Thyroid gland (tissue), 4 donors: ENCODE data around the gene FYN. TPM values are rescaled to one million over a fixed set of nuclear protein-coding genes. Genes with fewer than 3 reads are reported as not detected.
A peak's percentile ranks its signal among the peaks of the same experiment; 100 is the strongest.

Experiments used
- DNase-seq, 2 donors: peaks; one replicate each; pipeline ENCODE4 v3.0.0-alpha.2; 2019
- H3K27ac ChIP-seq, 3 donors: fragments of 200-600 bp; sonication (generic); 1 replicate in 2 of 3; 2 replicates in 1 of 3; pipeline ENCODE4 v1.5.1; 2016 to 2019; ENCODE audit warnings: mild to moderate bottlenecking in 1 of 3, moderate library complexity in 1 of 3
- H3K27me3 ChIP-seq: fragments of 200-600 bp; sonication (generic); one replicate; pipeline ENCODE4 v1.5.1; 2019
- H3K36me3 ChIP-seq, 2 donors: fragments of 200-600 bp; sonication (generic); one replicate each; pipeline ENCODE4 v1.5.1; 2016 to 2019
- H3K4me1 ChIP-seq, 2 donors: fragments of 200-600 bp; sonication (generic); one replicate each; pipeline ENCODE4 v1.5.1; 2017 to 2019
- H3K4me3 ChIP-seq, 3 donors: fragments of 200-600 bp; sonication (generic); replicated peaks in 1 of 3; 1 replicate in 2 of 3; 2 replicates in 1 of 3; pipeline ENCODE4 v1.5.1; 2016; ENCODE audit warnings: mild to moderate bottlenecking in 1 of 3
- H3K9me3 ChIP-seq: fragments of 200-600 bp; sonication (generic); one replicate; pipeline ENCODE4 v1.5.1; 2017
- CTCF ChIP-seq, 6 experiments: fragments of 200-600 bp in 3 of 6; fragments of 450-650 bp in 3 of 6; sonication (generic) in 3 of 6; IDR thresholded peaks; one replicate each; pipeline ENCODE4 v1.5.1; 2016 to 2019; ENCODE audit warnings: antibody characterized with exemption in 6 of 6, mild to moderate bottlenecking in 2 of 6, inconsistent platforms in 1 of 6, moderate library complexity in 1 of 6
- POLR2A ChIP-seq, 2 donors: fragments of 450-650 bp; IDR thresholded peaks; one replicate each; pipeline ENCODE4 v1.6.1; 2017; ENCODE audit warnings: antibody characterized with exemption in 2 of 2, mild to moderate bottlenecking in 2 of 2, moderate library complexity in 1 of 2
- WGBS, 2 donors: methylation state at CpG; one replicate each; pipeline ENCODE4 v1.1.5; 2017; 5-methylcytosine and 5-hydroxymethylcytosine counted together
- intact Hi-C: fragments of 100-400 bp; cut with DNase I; formaldehyde crosslinking; loops from one replicate; pipeline ENCODE4 v1.15.1; 2023
- total RNA-seq, 4 donors: library from RNA; depleted of rRNA; stranded (reverse); fragments of >200 nt; gene quantifications; one replicate each; pipeline ENCODE4 v1.2.3, GENCODE V29; 2016

FYN gene
- total RNA-seq, 4 donors from 2014 or later: 67.0 to 206 (median 95.9) TPM

GRCh38 chr6:111746983-111747382, 126.3 kb downstream of the FYN start:
- Histone ChIP-seq H3K36me3 (no peaks in the 10 kb centered on the region), H3K4me1 (peaks cover 0 to 35% of the 10 kb centered on the region in 2 donors), H3K27ac (peak overlapping the region in 1 of 3 donors; percentile 15), H3K4me3 (no peak overlapping the region), H3K27me3 (no peaks in the 10 kb centered on the region), H3K9me3 (no peaks in the 10 kb centered on the region)
- intact Hi-C loops: no loop called here
- DNase-seq: no peak
- TF ChIP-seq CTCF (IDR thresholded peaks at IDR 0.05) (no peak), POLR2A (IDR thresholded peaks at IDR 0.05) (no peak)

DNA sequence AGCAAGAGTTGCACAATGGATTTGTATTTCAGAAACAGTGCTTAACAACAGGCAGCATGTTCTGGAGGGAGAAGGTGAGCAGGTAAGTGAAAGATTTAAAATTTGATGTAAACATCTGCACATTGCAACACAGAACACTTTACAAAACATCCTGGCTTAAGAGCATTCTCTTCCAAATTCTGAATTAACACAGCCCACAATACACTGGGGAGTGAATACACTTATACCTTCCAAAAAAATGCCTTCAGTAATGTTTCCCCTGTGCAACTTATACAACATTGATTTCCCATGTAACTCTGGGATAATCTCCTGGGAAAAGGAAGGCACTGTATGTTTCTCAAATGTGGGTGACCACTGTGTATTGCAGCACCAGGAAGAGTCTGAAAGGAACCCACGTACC, 127.6 kb downstream of the FYN start:
- no peak for TF ChIP-seq POLR2A (IDR thresholded peaks at IDR 0.05)
- TF ChIP-seq CTCF (IDR thresholded peaks at IDR 0.05): no peak
- DNase-seq: no peak

GRCh38 chr6:111745186-111745585, 128.1 kb downstream of the FYN start:
- H3K9me3 ChIP-seq: no peaks in the 10 kb centered on the region
- DNase-seq: no peak
- no peaks in the 10 kb centered on the region for H3K27me3 ChIP-seq
- H3K36me3 ChIP-seq: no peaks in the 10 kb centered on the region
- no peak overlapping the region for H3K4me3 ChIP-seq
- intact Hi-C loops: no loop called here
- TF ChIP-seq CTCF (IDR thresholded peaks at IDR 0.05): no peak
- no peak for TF ChIP-seq POLR2A (IDR thresholded peaks at IDR 0.05)
- H3K27ac ChIP-seq: no peak overlapping the region
- peaks cover 0 to 33% of the 10 kb centered on the region in 2 donors for H3K4me1 ChIP-seq
- 95 to 96% methylated on average over 4 of the region's 4 CpGs for WGBS, 2 donors

More for the DNA sequence above, 127.6 kb downstream of the FYN start:
- H3K36me3 ChIP-seq: no peaks in the 10 kb centered on the region
- no peak overlapping the region for H3K27ac ChIP-seq
- no peak overlapping the region for H3K4me3 ChIP-seq
- no peaks in the 10 kb centered on the region for H3K27me3 ChIP-seq
- intact Hi-C loops: no loop called here
- peaks cover 0 to 30% of the 10 kb centered on the region in 2 donors for H3K4me1 ChIP-seq
- H3K9me3 ChIP-seq: no peaks in the 10 kb centered on the region
- 88 to 94% methylated on average over 1 of the region's 1 CpG for WGBS, 2 donors

GRCh38 chr6:111743862-111744692, 129.2 kb downstream of the FYN start:
- TF ChIP-seq CTCF (IDR thresholded peaks at IDR 0.05): no peak
- TF ChIP-seq POLR2A (IDR thresholded peaks at IDR 0.05): no peak
- Histone ChIP-seq H3K4me1 (peaks cover 0 to 39% of the 10 kb centered on the region in 2 donors), H3K36me3 (no peaks in the 10 kb centered on the region), H3K9me3 (no peaks in the 10 kb centered on the region), H3K27me3 (no peaks in the 10 kb centered on the region), H3K27ac (peak overlapping the region in 1 of 3 donors; percentile 14), H3K4me3 (no peak overlapping the region)
- intact Hi-C loops: no loop called here
- no peak for DNase-seq
- 62 to 66% methylated on average over 8 of the region's 8 CpGs for WGBS, 2 donors

DNA sequence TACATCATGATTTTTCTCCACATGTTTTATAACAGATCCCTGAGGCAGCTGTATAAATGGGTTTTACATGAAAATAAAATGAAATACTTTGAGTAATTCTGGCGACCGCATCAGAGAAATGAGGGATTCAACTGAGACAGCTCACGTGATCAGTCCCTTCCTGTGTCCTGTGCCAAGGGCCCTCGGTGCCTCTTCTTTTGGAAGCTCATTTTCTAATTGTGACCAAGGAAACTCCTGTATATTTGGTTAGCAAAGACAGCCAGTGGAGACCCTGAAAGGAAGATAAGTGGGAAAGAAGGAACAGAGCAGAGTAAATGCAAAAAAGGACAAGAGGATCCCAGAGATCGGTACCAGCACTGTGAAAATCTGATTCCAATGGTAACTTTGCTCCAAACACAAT, 129.9 kb downstream of the FYN start:
- no peak for DNase-seq
- no peaks in the 10 kb centered on the region for H3K9me3 ChIP-seq
- intact Hi-C loops: no loop called here
- WGBS, 2 donors: 73 to 75% methylated on average over 5 of the region's 5 CpGs
- H3K4me3 ChIP-seq: no peak overlapping the region
- peaks cover 0 to 40% of the 10 kb centered on the region in 2 donors for H3K4me1 ChIP-seq
- no peaks in the 10 kb centered on the region for H3K36me3 ChIP-seq
- H3K27me3 ChIP-seq: no peaks in the 10 kb centered on the region
- TF ChIP-seq CTCF (IDR thresholded peaks at IDR 0.05) (no peak), POLR2A (IDR thresholded peaks at IDR 0.05) (no peak)
- H3K27ac ChIP-seq: peak overlapping the region in 1 of 3 donors; percentile 30
